Aorta (tissue), 5 donors: ENCODE data around the gene IL3. TPM values are rescaled to one million over a fixed set of nuclear protein-coding genes. Genes with fewer than 3 reads are reported as not detected.
"Not testable (repeated sequence)": the region's sequence is repeated elsewhere in the genome, so short reads cannot be mapped to it uniquely, and the experiment has no call there.

Experiments used
- ATAC-seq: fragments of 200-7000 bp; cut with Tn5 transposase; one replicate; pipeline ENCODE4 v1.9.1; 2022; ENCODE audit warnings: moderate library complexity; ENCODE audit not compliant: low FRiP score
- DNase-seq, 2 donors: peaks; one replicate each; pipeline ENCODE4 v3.0.0-alpha.2; 2020
- H3K27ac ChIP-seq, 2 donors: one replicate each; pipeline ENCODE4 v1.5.1; 2013; ENCODE audit warnings: low read length in 2 of 2, mild to moderate bottlenecking in 2 of 2, moderate library complexity in 2 of 2, control low read depth in 1 of 2, inconsistent platforms in 1 of 2, low read depth in 1 of 2
- H3K27me3 ChIP-seq, 2 donors: one replicate each; pipeline ENCODE4 v1.6.1; 2013; ENCODE audit warnings: control low read depth in 1 of 2, low read length in 1 of 2, mild to moderate bottlenecking in 1 of 2, moderate library complexity in 1 of 2; ENCODE audit not compliant: insufficient read depth in 2 of 2, control insufficient read depth in 1 of 2
- H3K36me3 ChIP-seq, 2 donors: one replicate each; pipeline ENCODE4 v1.6.1; 2013; ENCODE audit warnings: control low read depth in 1 of 2, low read length in 1 of 2, mild to moderate bottlenecking in 1 of 2; ENCODE audit not compliant: insufficient read depth in 2 of 2, control insufficient read depth in 1 of 2
- H3K4me1 ChIP-seq, 2 donors: one replicate each; pipeline ENCODE4 v1.6.1; 2013; ENCODE audit warnings: low read length in 2 of 2, control low read depth in 1 of 2, mild to moderate bottlenecking in 1 of 2, moderate library complexity in 1 of 2; ENCODE audit not compliant: insufficient read depth in 2 of 2, control insufficient read depth in 1 of 2
- H3K4me3 ChIP-seq, 2 donors: one replicate each; pipeline ENCODE4 v1.5.1; 2013; ENCODE audit warnings: low read length in 2 of 2, control low read depth in 1 of 2, mild to moderate bottlenecking in 1 of 2
- H3K9me3 ChIP-seq: one replicate; pipeline ENCODE4 v1.6.1; 2013; ENCODE audit warnings: mild to moderate bottlenecking, low read length; ENCODE audit not compliant: control insufficient read depth
- WGBS, 2 donors: extraction: QIAGEN DNeasy Blood & Tissue Kit; methylation state at CpG; one replicate each; pipeline ENCODE4 v1.1.7; 2013; 5-methylcytosine and 5-hydroxymethylcytosine counted together
- intact Hi-C, 2 donors: fragments of 100-400 bp; cut with DNase I; formaldehyde crosslinking; loops; one replicate each; pipeline versions ENCODE4 v1.14.2 to v1.15.0; 2022
- polyA plus RNA-seq, 2 donors: library from polyadenylated mRNA; stranded (reverse); fragments of 200-250 nt; gene quantifications; one replicate each; pipeline ENCODE4 v1.2.3, GENCODE V29; 2013
- total RNA-seq, 2 donors: library from RNA; stranded (reverse); fragmentation: NEBNext Ultra II Directional; extraction: Animal tissue kit (Norgen Biotek cat#: 25700); gene quantifications; one replicate each; pipeline ENCODE4 v1.2.1, GENCODE V29; 2021
- donor health status: healthy with polysubstance abuse.
- donor health status: Bipolar disorder and iron deficiency.
- donor health status: DM: no; HTN: no; CAD: no.
- donor health status: DM: no; HTN: no; CAD: no.
- donor health status: DM: yes; HTN: yes; CAD: no.

Gene IL3
- total and polyA plus RNA-seq, 4 donors, result not detected

DNA sequence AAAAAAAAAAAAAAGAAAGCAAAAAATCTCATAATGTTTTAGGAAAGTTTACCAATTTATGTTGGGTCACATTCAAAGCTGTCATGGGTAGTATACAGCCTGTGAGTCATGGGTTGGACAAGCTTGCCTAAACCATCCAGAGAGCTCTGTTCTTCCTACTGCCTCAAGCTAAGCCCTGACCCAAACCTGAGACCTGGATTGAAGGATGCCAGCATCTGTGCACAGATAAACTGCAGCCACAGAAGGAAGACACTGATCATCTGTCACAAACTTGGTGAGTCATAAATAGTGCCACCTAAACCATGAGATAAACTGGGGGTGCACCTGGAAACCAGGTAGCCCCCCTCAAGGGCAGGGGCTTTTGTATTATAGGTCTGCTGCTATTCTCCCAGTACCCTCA is 44.1 kb downstream of the IL3 start:
- Histone ChIP-seq H3K27ac (peak overlapping the region in 1 of 2 donors; percentile 17), H3K9me3 (no peaks in the 10 kb centered on the region), H3K36me3 (no peaks in the 10 kb centered on the region), H3K4me3 (no peak overlapping the region), H3K27me3 (no peaks in the 10 kb centered on the region), H3K4me1 (peaks cover 0 to 6% of the 10 kb centered on the region in 2 donors)
- ATAC-seq, result peak; percentile 67
- intact Hi-C loops, result no loop called here
- no peak for DNase-seq

DNA sequence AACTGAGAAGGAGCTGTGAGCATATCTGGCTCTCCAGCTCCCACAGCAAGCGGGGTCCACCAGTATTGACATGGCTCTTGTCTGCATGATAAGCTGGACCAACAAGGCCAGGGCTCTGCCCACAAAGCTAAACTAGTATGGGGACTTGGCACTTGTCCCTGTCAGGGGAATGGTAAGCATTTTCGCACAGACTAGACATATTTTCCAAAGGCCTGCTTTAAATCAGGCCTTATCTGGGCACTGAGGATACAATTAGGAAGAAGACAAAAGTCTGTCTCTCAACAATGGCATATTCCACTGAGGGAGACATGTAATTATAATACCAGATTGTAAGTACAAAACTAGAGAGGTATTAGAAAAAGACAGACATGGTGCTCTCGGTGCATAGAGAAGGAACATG is 45.2 kb downstream of the IL3 start:
- no peaks in the 10 kb centered on the region for H3K36me3 ChIP-seq
- no peaks in the 10 kb centered on the region for H3K9me3 ChIP-seq
- DNase-seq, result no peak
- no peak overlapping the region for H3K4me3 ChIP-seq
- 64 to 65% methylated on average over 3 of the region's 3 CpGs for WGBS, 2 donors
- H3K4me1 ChIP-seq, result peaks cover 0 to 6% of the 10 kb centered on the region in 2 donors
- intact Hi-C loops, result no loop called here
- no peak overlapping the region for H3K27ac ChIP-seq
- no peaks in the 10 kb centered on the region for H3K27me3 ChIP-seq
- no peak for ATAC-seq

DNA sequence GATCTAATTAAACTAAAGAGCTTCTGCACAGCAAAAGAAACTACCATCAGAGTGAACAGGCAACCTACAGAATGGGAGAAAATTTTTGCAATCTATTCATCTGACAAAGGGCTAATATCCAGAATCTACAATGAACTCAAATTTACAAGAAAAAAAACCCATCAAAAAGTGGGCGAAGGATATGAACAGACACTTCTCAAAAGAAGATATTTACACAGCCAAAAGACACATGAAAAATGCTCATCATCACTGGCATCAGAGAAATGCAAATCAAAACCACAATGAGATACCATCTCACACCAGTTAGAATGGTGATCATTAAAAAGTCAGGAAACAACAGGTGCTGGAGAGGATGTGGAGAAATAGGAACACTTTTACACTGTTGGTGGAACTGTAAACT is 48.0 kb downstream of the IL3 start:
- ATAC-seq, DNase-seq, H3K4me3 ChIP-seq, H3K36me3 ChIP-seq, H3K27ac ChIP-seq, H3K4me1 ChIP-seq, H3K9me3 ChIP-seq, intact Hi-C loops, H3K27me3 ChIP-seq: not testable (repeated sequence)
- WGBS, 2 donors, result 97 to 99% methylated on average over 1 of the region's 1 CpG

DNA sequence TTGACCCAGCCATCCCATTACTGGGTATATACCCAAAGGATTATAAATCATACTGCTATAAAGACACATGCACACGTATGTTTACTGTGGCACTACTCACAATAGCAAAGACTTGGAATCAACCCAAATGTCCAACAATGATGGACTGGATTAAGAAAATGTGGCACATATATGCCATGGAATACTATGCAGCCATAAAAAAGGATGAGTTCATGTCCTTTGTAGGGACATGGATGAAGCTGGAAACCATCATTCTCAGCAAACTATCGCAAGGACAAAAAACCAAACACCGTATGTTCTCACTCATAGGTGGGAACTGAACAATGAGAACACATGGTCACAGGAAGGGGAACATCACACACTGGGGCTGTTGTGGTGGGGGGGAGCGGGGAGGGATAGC is 48.5 kb downstream of the IL3 start:
- H3K4me3 ChIP-seq, H3K9me3 ChIP-seq, H3K27me3 ChIP-seq, H3K27ac ChIP-seq, H3K4me1 ChIP-seq, DNase-seq, ATAC-seq, intact Hi-C loops, H3K36me3 ChIP-seq: not testable (repeated sequence)
- WGBS, 2 donors, result 96 to 97% methylated on average over 3 to 4 of the region's 4 CpGs

DNA sequence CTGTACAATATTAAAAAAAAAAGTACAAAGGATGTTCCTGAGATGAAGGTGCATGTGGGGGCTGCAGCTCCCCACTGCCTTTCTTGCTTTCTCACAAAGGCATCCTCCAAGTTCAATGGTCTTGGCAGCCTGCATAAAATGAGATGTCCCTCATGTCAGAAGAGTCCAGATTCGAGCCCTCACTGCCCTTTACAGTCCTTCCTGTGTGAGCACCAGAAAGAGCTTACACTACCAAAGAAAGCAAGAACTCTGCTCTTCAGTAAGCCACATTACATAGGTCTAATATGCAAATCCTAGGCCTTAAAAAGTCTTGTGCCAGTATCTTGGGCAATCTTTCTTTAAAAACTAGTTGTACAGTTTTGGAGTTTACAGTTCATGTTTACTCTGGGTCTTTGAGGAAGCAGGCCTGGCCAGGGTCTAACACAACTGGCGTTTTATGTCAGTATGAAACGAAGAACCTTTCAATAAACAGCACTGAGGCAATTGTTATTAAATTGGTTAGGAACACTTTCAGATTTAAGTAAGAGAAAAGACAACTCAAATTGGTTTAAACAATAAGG is 49.1 kb downstream of the IL3 start:
- ATAC-seq (no peak), DNase-seq (no peak)
- Histone ChIP-seq H3K9me3 (no peaks in the 10 kb centered on the region), H3K36me3 (no peaks in the 10 kb centered on the region), H3K4me1 (no peaks in the 10 kb centered on the region), H3K27me3 (no peaks in the 10 kb centered on the region), H3K27ac (no peak overlapping the region), H3K4me3 (no peak overlapping the region)
- intact Hi-C loops, result no loop called here
- 85 to 91% methylated on average over 3 of the region's 3 CpGs for WGBS, 2 donors

DNA sequence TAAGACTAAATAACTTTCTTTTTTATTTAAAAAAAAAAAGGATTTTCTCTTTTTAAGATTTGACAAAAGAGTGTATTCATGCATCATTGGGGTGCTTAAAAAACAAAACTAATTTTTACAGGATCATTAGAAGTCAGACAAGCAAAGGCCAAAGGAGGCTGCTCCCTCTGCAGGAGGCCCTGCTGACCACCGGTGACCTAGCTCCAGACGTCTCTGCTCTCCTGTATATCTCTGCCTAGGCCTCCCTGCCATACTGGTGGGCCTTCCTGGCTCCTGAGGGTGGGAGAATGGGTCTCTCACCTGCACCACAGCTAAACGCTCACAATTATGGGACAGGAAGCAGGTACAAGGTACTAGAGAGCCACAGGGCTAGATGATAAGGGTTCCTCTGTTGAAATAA is 49.7 kb downstream of the IL3 start:
- Histone ChIP-seq H3K36me3 (no peaks in the 10 kb centered on the region), H3K4me3 (no peak overlapping the region), H3K27me3 (no peaks in the 10 kb centered on the region), H3K4me1 (no peaks in the 10 kb centered on the region), H3K27ac (no peak overlapping the region), H3K9me3 (no peaks in the 10 kb centered on the region)
- ATAC-seq, result no peak
- intact Hi-C loops, result no loop called here
- 87 to 92% methylated on average over 3 of the region's 3 CpGs for WGBS, 2 donors
- no peak for DNase-seq

DNA sequence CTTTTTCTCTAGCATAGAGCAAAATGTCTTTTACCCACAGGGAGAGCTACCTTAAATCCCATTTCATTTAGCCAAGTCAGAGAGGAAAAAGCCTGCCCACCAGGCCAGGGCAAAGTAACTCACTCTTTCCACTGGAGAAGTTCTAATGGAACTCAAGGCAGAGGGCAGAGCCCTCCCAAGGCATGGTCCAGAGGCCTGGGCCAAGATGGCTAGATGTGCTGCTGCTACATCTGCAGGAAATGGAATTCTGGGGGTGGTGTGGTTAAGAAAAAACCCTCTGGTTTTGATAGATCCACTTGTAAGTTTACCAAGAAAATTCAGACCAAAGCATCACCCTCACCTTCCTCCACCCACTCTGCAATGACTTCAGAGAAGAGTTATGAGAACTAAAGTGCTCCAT is 50.5 kb downstream of the IL3 start:
- DNase-seq, result no peak
- Histone ChIP-seq H3K9me3 (no peaks in the 10 kb centered on the region), H3K36me3 (no peaks in the 10 kb centered on the region)

DNA sequence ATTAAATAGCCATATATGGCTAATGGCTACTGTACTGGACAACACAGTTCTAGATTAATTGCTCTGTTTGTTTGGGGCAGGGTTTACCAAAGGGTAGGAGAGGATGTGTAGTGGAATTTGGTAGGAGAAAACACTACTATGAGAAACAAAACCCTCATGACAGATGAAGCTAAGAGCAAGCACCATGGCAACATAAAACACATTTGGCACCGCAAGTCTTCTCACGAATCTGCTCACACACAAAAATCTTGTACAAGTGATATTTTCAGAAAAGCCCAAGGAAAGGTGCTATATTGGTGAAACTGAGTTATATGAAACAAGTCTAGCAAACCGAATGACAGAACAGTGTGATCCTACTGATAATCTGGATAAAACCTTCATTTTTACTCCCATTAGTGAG is 51.7 kb downstream of the IL3 start:
- H3K36me3 ChIP-seq, result no peaks in the 10 kb centered on the region
- H3K9me3 ChIP-seq, result no peaks in the 10 kb centered on the region
- no peaks in the 10 kb centered on the region for H3K4me1 ChIP-seq
- 77 to 83% methylated on average over 3 of the region's 3 CpGs for WGBS, 2 donors
- no peak overlapping the region for H3K27ac ChIP-seq
- no peaks in the 10 kb centered on the region for H3K27me3 ChIP-seq
- no peak for ATAC-seq
- intact Hi-C loops, result no loop called here
- no peak for DNase-seq
- H3K4me3 ChIP-seq, result no peak overlapping the region

More for the DNA sequence above, 50.5 kb downstream of the IL3 start:
- intact Hi-C loops, result no loop called here
- no peak for ATAC-seq
- Histone ChIP-seq H3K27ac (no peak overlapping the region), H3K4me3 (no peak overlapping the region), H3K27me3 (no peaks in the 10 kb centered on the region), H3K4me1 (no peaks in the 10 kb centered on the region)
